Endothelial cell of umbilical vein (primary cell): ENCODE results near the gene SMIM24. TPM values are rescaled to one million over a fixed set of nuclear protein-coding genes. Genes with fewer than 3 reads are reported as not detected.

Experiments used
- BruUV-seq: library from RNA; stranded (reverse); fragments of 400-500 nt; replicated peaks from 2 replicates; lab custom pipeline; 2021; lab: Mats Ljungman, UMichigan
- CTCF ChIA-PET: fragments of 300-600, 350-600 bp; sonication (Branson Sonifier 250); formaldehyde crosslinking; loops from one replicate; lab custom pipeline; 2021; ENCODE audit warnings: antibody characterized with exemption, inconsistent platforms; lab: Charles Lee
- POLR2A ChIA-PET: fragments of 300-600, 350-600 bp; sonication (Branson Sonifier 250); formaldehyde crosslinking; loops from one replicate; lab custom pipeline; 2021; ENCODE audit warnings: antibody characterized with exemption, inconsistent platforms; lab: Charles Lee
- DNase-seq: peaks from one replicate; pipeline ENCODE4 v3.0.0-alpha.2; 2011; ENCODE audit warnings: low read depth, low spot score
- FAIRE-seq: peaks from 2 replicates; lab custom pipeline; 2011; peaks lifted over from hg19 to GRCh38; lab: Jason Lieb, UNC
- H2AFZ ChIP-seq: 2 replicates; pipeline ENCODE4 v1.6.0; 2012; ENCODE audit warnings: low read depth, low read length, control low read depth, inconsistent platforms
- H3K27ac ChIP-seq: 2 replicates; pipeline ENCODE4 v1.5.1; 2011; ENCODE audit warnings: low read depth, mild to moderate bottlenecking, control low read depth, low read length, moderate library complexity; ENCODE audit not compliant: insufficient read depth
- H3K27me3 ChIP-seq, 2 experiments: 2 replicates each; pipeline versions ENCODE4 v1.6.0 to v1.6.1; 2011; ENCODE audit warnings: low read length in 2 of 2, mixed read lengths in 1 of 2; ENCODE audit not compliant: control insufficient read depth in 2 of 2, insufficient read depth in 2 of 2
- H3K36me3 ChIP-seq, 2 experiments: 2 replicates in 1 of 2; 3 replicates in 1 of 2; pipeline ENCODE4 v1.5.1; 2011; ENCODE audit warnings: low read length in 2 of 2, mild to moderate bottlenecking in 1 of 2, moderate library complexity in 1 of 2; ENCODE audit not compliant: control insufficient read depth in 2 of 2, insufficient read depth in 2 of 2; ENCODE audit errors: extremely low read depth in 1 of 2
- H3K4me1 ChIP-seq: 3 replicates; pipeline ENCODE4 v1.5.1; 2011; ENCODE audit warnings: mild to moderate bottlenecking, low read length; ENCODE audit not compliant: control insufficient read depth, insufficient read depth; ENCODE audit errors: extremely low read depth
- H3K4me2 ChIP-seq: 2 replicates; pipeline ENCODE4 v1.6.1; 2011; ENCODE audit warnings: low read length, control low read depth, mixed read lengths; ENCODE audit not compliant: insufficient read depth
- H3K4me3 ChIP-seq, 3 experiments: fragments of 200-600 bp in 1 of 3; sonication (generic), shearing (Covaris generic) in 1 of 3; replicated peaks in 1 of 3; 2 replicates each; pipeline ENCODE4 v1.5.1; 2011 to 2016; ENCODE audit warnings: control low read depth in 3 of 3, low read length in 3 of 3, mild to moderate bottlenecking in 2 of 3, inconsistent platforms in 1 of 3, low read depth in 1 of 3, moderate library complexity in 1 of 3; ENCODE audit not compliant: insufficient read depth in 1 of 3
- H3K79me2 ChIP-seq: 2 replicates; pipeline ENCODE4 v1.6.0; 2012; ENCODE audit warnings: low read length, inconsistent platforms; ENCODE audit not compliant: control insufficient read depth, insufficient read depth
- H3K9ac ChIP-seq: replicated peaks from 2 replicates; pipeline ENCODE3; 2011; ENCODE audit warnings: low read length, control low read depth; ENCODE audit not compliant: insufficient read depth; ENCODE audit errors: extremely low read depth
- H3K9me1 ChIP-seq: replicated peaks from 3 replicates; pipeline ENCODE4 v1.6.0; 2011; ENCODE audit warnings: mild to moderate bottlenecking, low read length; ENCODE audit not compliant: control insufficient read depth, insufficient read depth; ENCODE audit errors: extremely low read depth
- H3K9me3 ChIP-seq: replicated peaks from 2 replicates; pipeline ENCODE4 v1.5.1; 2012; ENCODE audit warnings: low read length, inconsistent platforms; ENCODE audit not compliant: control insufficient read depth, insufficient read depth
- H4K20me1 ChIP-seq: replicated peaks from 2 replicates; pipeline ENCODE3; 2011; ENCODE audit warnings: mild to moderate bottlenecking, low read length; ENCODE audit not compliant: control insufficient read depth, insufficient read depth; ENCODE audit errors: extremely low read depth
- CTCF ChIP-seq, 2 donors: IDR thresholded peaks; 1 replicate in 1 of 2; 2 replicates in 1 of 2; pipeline ENCODE4 v1.5.1; 2011; ENCODE audit warnings: low read length in 2 of 2, mild to moderate bottlenecking in 2 of 2, moderate library complexity in 2 of 2, control low read depth in 1 of 2, inconsistent platforms in 1 of 2, low read depth in 1 of 2; ENCODE audit not compliant: insufficient read depth in 1 of 2; ENCODE audit errors: extremely low read depth in 1 of 2
- EZH2 ChIP-seq: IDR thresholded peaks from 2 replicates; pipeline ENCODE4 v1.6.1; 2012; ENCODE audit warnings: borderline replicate concordance, low read depth, mild to moderate bottlenecking, moderate library complexity, low read length, inconsistent platforms; ENCODE audit not compliant: severe bottlenecking
- FOS ChIP-seq: IDR thresholded peaks from 2 replicates; pipeline ENCODE4 v1.6.1; 2011; ENCODE audit warnings: mild to moderate bottlenecking, low read length, moderate library complexity, borderline replicate concordance; ENCODE audit not compliant: insufficient read depth
- GATA2 ChIP-seq: IDR thresholded peaks from 2 replicates; pipeline ENCODE4 v1.7.0; 2011; ENCODE audit warnings: low read depth, mild to moderate bottlenecking, moderate library complexity, mixed read lengths, low read length; ENCODE audit not compliant: insufficient read length, insufficient read depth
- JUN ChIP-seq: IDR thresholded peaks from 2 replicates; pipeline ENCODE4 v1.6.1; 2011; ENCODE audit warnings: borderline replicate concordance, low read depth; ENCODE audit not compliant: insufficient read length, insufficient read depth
- MAX ChIP-seq: IDR thresholded peaks from 2 replicates; pipeline ENCODE4 v1.6.1; 2011; ENCODE audit not compliant: insufficient read depth, insufficient read length
- MYC ChIP-seq: IDR thresholded peaks from one replicate; pipeline ENCODE4 v1.6.1; 2011; ENCODE audit warnings: mild to moderate bottlenecking, low read depth, low read length
- POLR2A ChIP-seq: IDR thresholded peaks from 2 replicates; pipeline ENCODE4 v1.6.1; 2012; ENCODE audit warnings: low read depth, mild to moderate bottlenecking, control low read depth, low read length
- POLR2AphosphoS5 ChIP-seq: IDR thresholded peaks from 2 replicates; pipeline ENCODE4 v1.6.1; 2012; ENCODE audit warnings: low read depth, mild to moderate bottlenecking, control low read depth, low read length, moderate library complexity; ENCODE audit not compliant: insufficient read depth
- dilution Hi-C: fragments of 300-500 bp; cut with MboI; formaldehyde crosslinking; loops from one replicate; pipeline ENCODE4 v1.15.0; 2019; ENCODE audit warnings: low sequenced_read_pairs; ENCODE audit not compliant: extremely low pct_ligation_motif_present
- intact Hi-C: fragments of 100-400 bp; cut with micrococcal nuclease; formaldehyde crosslinking; loops from one replicate; pipeline ENCODE4 v1.10.0; 2022
- polyA plus RNA-seq, 4 experiments: library from polyadenylated mRNA; depleted of rRNA in 3 of 4; stranded (reverse) in 3 of 4; unstranded in 1 of 4; fragments of >200 nt; gene quantifications; 2 replicates each; pipeline versions ENCODE4 v1.2.1 to v1.2.3, GENCODE V29; 2011 to 2012; ENCODE audit warnings: missing spikeins in 1 of 4
- total RNA-seq: library from RNA; stranded (reverse); gene quantifications from 2 replicates; pipeline ENCODE4 v1.2.3, GENCODE V29; 2021

The SMIM24 gene
- total and polyA plus RNA-seq, 2 donors (not counting 3 experiments of a cell fraction or from before 2014, with no cell fraction given) = not detected

- ChIA-PET POLR2A (no interaction called here), CTCF (interaction anchor here (1.2 kb wide), 1 partner anchor 212 kb away, joined by 4 read pairs; no protein-coding TSS in a partner anchor)
- dilution Hi-C loops (no loop called here), intact Hi-C loops (no loop called here)
- Histone ChIP-seq H3K27me3 (no peaks in the 10 kb centered on the region), H3K4me3 (no peak overlapping the region), H3K79me2 (peaks cover 88% of the 10 kb centered on the region), H3K9ac (no peak overlapping the region), H3K4me2 (no peak overlapping the region), H4K20me1 (no peaks in the 10 kb centered on the region), H3K27ac (no peak overlapping the region), H3K4me1 (no peaks in the 10 kb centered on the region), H3K9me3 (no peaks in the 10 kb centered on the region), H2AFZ (no peak overlapping the region), H3K9me1 (no peaks in the 10 kb centered on the region), H3K36me3 (peaks cover 0 to 17% of the 10 kb centered on the region in 2 experiments)
- TF ChIP-seq MAX (no peak), POLR2A (no peak), MYC (no peak), FOS (no peak), POLR2AphosphoS5 (no peak)
- BruUV-seq = no TSS peak
- FAIRE-seq = no peak
- DNase-seq = no peak
Observed at GRCh38 chr19:3516675-3517207, 36.4 kb upstream of the SMIM24 start.

- dilution Hi-C loops = no loop called here
- H3K36me3 ChIP-seq = peaks cover 0 to 19% of the 10 kb centered on the region in 2 experiments
- H3K79me2 ChIP-seq = peaks cover 91% of the 10 kb centered on the region
- intact Hi-C loops = no loop called here
- H2AFZ ChIP-seq = no peak overlapping the region
- H3K9me1 ChIP-seq = no peaks in the 10 kb centered on the region
- TF ChIP-seq EZH2 (no peak), GATA2 (no peak), POLR2AphosphoS5 (no peak), CTCF (IDR thresholded peaks at IDR 0.05; ENCODE audit: extremely low read depth in 1 of 2, insufficient read depth in 1 of 2, low read depth in 1 of 2, low read length in 2 of 2) (no peak), JUN (no peak), MAX (no peak), POLR2A (no peak), MYC (no peak), FOS (no peak)
- FAIRE-seq (no peak), DNase-seq (no peak)
- no peaks in the 10 kb centered on the region for H3K4me1 ChIP-seq
- no peak overlapping the region for H3K4me2 ChIP-seq
- H3K27ac ChIP-seq = no peak overlapping the region
- H3K27me3 ChIP-seq = no peaks in the 10 kb centered on the region
- H3K9me3 ChIP-seq = no peaks in the 10 kb centered on the region
- no peak overlapping the region for H3K9ac ChIP-seq
- POLR2A ChIA-PET = no interaction called here
- BruUV-seq = no TSS peak
- no peak overlapping the region for H3K4me3 ChIP-seq
- CTCF ChIA-PET = no interaction called here
- no peaks in the 10 kb centered on the region for H4K20me1 ChIP-seq
Observed at GRCh38 chr19:3515891-3516422, 35.6 kb upstream of the SMIM24 start.
